HepG2 (cell line): ENCODE data around the gene MYO6.

Source experiments
- CTCF ChIP-seq: sonication (generic); formaldehyde crosslinking; IDR thresholded peaks from 2 replicates; pipeline ENCODE4 v1.5.0; 2020; ENCODE audit warnings: mild to moderate bottlenecking, missing genetic modification reagents, moderate library complexity
- HDAC2 ChIP-seq: sonication (generic); formaldehyde crosslinking; IDR thresholded peaks from 2 replicates; pipeline ENCODE4 v1.4.0; 2020; ENCODE audit warnings: missing genetic modification reagents
- HIVEP1 ChIP-seq: sonication (generic); formaldehyde crosslinking; IDR thresholded peaks from 2 replicates; pipeline ENCODE4 v1.4.0; 2020; ENCODE audit warnings: mild to moderate bottlenecking, missing genetic modification reagents
- POLR2AphosphoS5 ChIP-seq: IDR thresholded peaks from 2 replicates; pipeline ENCODE4 v1.6.1; 2012; ENCODE audit warnings: low read depth, low read length
- PREB ChIP-seq: sonication (generic); formaldehyde crosslinking; IDR thresholded peaks from 2 replicates; pipeline ENCODE4 v1.4.0; 2020; ENCODE audit warnings: missing genetic modification reagents
- YEATS2 ChIP-seq: sonication (generic); formaldehyde crosslinking; IDR thresholded peaks from 2 replicates; pipeline ENCODE4 v1.4.0; 2020; ENCODE audit warnings: missing genetic modification reagents, borderline replicate concordance
- ZNF331 ChIP-seq: sonication (generic); formaldehyde crosslinking; IDR thresholded peaks from 2 replicates; pipeline ENCODE4 v1.4.0; 2020; ENCODE audit warnings: missing genetic modification reagents

- TF ChIP-seq ZNF331 (CRISPR knock-in tag): no peak
- no peak for TF ChIP-seq HDAC2
- no peak for TF ChIP-seq HIVEP1 (CRISPR knock-in tag)
- no peak for TF ChIP-seq YEATS2 (CRISPR knock-in tag)
- no peak for TF ChIP-seq CTCF (CRISPR knock-in tag)
- TF ChIP-seq PREB: no peak
- TF ChIP-seq POLR2AphosphoS5: no peak
Observed at GRCh38 chr6:75819776-75820487, 70.9 kb downstream of the MYO6 start.
